Mucosa of descending colon (tissue), 3 donors: ENCODE data around the gene UNC5C. TPM values are rescaled to one million over a fixed set of nuclear protein-coding genes. Genes with fewer than 3 reads are reported as not detected.

Experiments used
- ATAC-seq: fragments of 200-7000 bp; cut with Tn5 transposase; one replicate; pipeline ENCODE4 v1.9.1; 2020; ENCODE audit warnings: mild to moderate bottlenecking, moderate library complexity
- DNase-seq, 3 donors: peaks; one replicate each; pipeline ENCODE4 v3.0.0-alpha.2; 2020
- H3K36me3 ChIP-seq: fragments of 200-600 bp; one replicate; pipeline ENCODE4 v1.8.0; 2021; ENCODE audit warnings: low read depth, mild to moderate bottlenecking
- H3K4me1 ChIP-seq: fragments of 200-600 bp; one replicate; pipeline ENCODE4 v1.8.0; 2021; ENCODE audit warnings: low read depth, mild to moderate bottlenecking
- H3K4me3 ChIP-seq: fragments of 200-600 bp; one replicate; pipeline ENCODE4 v1.8.0; 2021; ENCODE audit warnings: mild to moderate bottlenecking
- H3K9me3 ChIP-seq: fragments of 200-600 bp; one replicate; pipeline ENCODE4 v1.8.0; 2021; ENCODE audit warnings: mild to moderate bottlenecking
- CTCF ChIP-seq: fragments of 200-600 bp; IDR thresholded peaks from one replicate; pipeline ENCODE4 v1.8.0; 2022; ENCODE audit warnings: antibody characterized with exemption, mild to moderate bottlenecking
- intact Hi-C, 2 donors: fragments of 100-400 bp; cut with DNase I in 1 of 2; cut with micrococcal nuclease in 1 of 2; formaldehyde crosslinking; loops; one replicate each; pipeline versions ENCODE4 v1.11.0 to v1.11.1; 2022; cut with DNase I, micrococcal nuclease
- total RNA-seq, 3 donors: library from RNA; stranded (reverse); fragmentation: NEBNext Ultra II Directional in 2 of 3; extraction: Animal tissue kit (Norgen Biotek cat#: 25700) in 2 of 3; gene quantifications; one replicate each; pipeline versions ENCODE4 v1.2.1 to v1.2.4, GENCODE V29; 2021 to 2023
- donor health status: DM: no; HTN: no; CAD: no; lungs with moderate emphysema.
- donor health status: DM: no; HTN: no; CAD: no.
- donor health status: DM: no; HTN: yes; CAD: no.

UNC5C gene
- total RNA-seq, 3 donors from 2014 or later, result 3.1 to 7.2 (median 4.6) TPM

- Histone ChIP-seq H3K4me1 (no peaks in the 10 kb centered on the region), H3K4me3 (no peak overlapping the region), H3K36me3 (no peaks in the 10 kb centered on the region), H3K9me3 (no peaks in the 10 kb centered on the region)
- TF ChIP-seq CTCF, result no peak
- DNase-seq, result no peak
- ATAC-seq, result no peak
- intact Hi-C loops, result no loop called here
Measured at GRCh38 chr4:95387719-95388118, 161.1 kb downstream of the UNC5C start.

- H3K36me3 ChIP-seq, result no peaks in the 10 kb centered on the region
- no peak for ATAC-seq
- no peak for TF ChIP-seq CTCF
Measured at GRCh38 chr4:95386410-95386809, 162.4 kb downstream of the UNC5C start.

GRCh38 chr4:95381843-95382580 is 166.8 kb downstream of the UNC5C start:
- DNase-seq (no peak), ATAC-seq (no peak)
- intact Hi-C loops, result no loop called here
- Histone ChIP-seq H3K9me3 (no peaks in the 10 kb centered on the region), H3K4me3 (no peak overlapping the region), H3K4me1 (no peaks in the 10 kb centered on the region), H3K36me3 (no peaks in the 10 kb centered on the region)
- no peak for TF ChIP-seq CTCF

More at GRCh38 chr4:95386410-95386809, 162.4 kb downstream of the UNC5C start:
- DNase-seq, result no peak
- Histone ChIP-seq H3K9me3 (no peaks in the 10 kb centered on the region), H3K4me1 (no peaks in the 10 kb centered on the region), H3K4me3 (no peak overlapping the region)
- intact Hi-C loops, result no loop called here

DNA sequence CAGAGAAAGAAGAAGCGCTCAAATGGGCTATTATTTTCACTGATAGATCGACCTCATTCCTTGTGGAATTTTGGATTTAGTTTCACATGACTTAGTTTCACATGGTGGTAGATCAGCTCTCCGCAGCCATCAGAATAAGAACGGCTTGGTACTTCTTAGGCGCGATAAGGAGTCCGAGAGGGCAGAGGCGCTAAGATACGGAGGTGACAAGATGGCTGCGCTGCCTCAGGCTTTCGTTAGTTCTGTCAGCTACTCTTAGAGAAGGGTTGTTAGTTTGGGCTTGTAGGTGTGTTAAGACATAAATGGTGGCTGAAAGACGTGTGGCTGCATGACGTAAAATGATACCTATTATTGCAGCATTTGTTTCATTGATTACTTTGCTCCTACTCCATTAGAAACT is 169.1 kb downstream of the UNC5C start:
- intact Hi-C loops, result no loop called here
- H3K4me3 ChIP-seq, result no peak overlapping the region
- H3K9me3 ChIP-seq, result no peaks in the 10 kb centered on the region
- no peak for ATAC-seq
- H3K36me3 ChIP-seq, result no peaks in the 10 kb centered on the region
- no peak for DNase-seq
- TF ChIP-seq CTCF, result no peak
- no peaks in the 10 kb centered on the region for H3K4me1 ChIP-seq

DNA sequence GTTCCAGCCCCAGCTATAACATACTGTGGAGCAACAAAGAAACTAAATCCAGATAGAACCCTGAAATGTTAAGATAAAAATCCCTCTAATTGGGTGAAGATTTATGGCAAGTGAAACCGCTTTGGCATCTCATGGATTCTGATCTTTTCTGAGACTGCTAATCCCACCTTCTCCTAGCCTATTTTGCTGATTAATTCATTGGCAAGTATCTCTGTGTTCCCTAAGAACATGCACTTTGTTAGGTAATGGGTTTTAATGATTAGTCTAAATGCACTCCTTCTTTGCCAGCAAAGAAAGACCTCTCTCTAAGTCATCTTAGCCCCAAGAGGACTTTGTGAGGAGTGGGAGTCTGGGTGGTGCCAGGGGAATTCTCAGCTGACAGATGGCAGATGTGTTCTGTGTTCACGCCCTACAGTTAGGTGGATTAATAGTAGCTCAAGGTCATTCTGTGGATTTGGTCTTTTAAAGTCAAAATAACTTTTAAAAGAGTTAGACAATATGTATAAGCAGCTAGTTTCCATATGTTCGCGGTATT is 171.3 kb downstream of the UNC5C start:
- DNase-seq (no peak), ATAC-seq (no peak)
- H3K4me3 ChIP-seq, result no peak overlapping the region
- H3K36me3 ChIP-seq, result no peaks in the 10 kb centered on the region
- no peaks in the 10 kb centered on the region for H3K9me3 ChIP-seq
- TF ChIP-seq CTCF, result no peak
- intact Hi-C loops, result no loop called here
- H3K4me1 ChIP-seq, result no peaks in the 10 kb centered on the region
